Stimulated activated CD4-positive, alpha-beta T cell treated with anti-CD3 and anti-CD28 coated beads, Interleukin-1b, Interleukin-23, amount 100 ng/mL, for 48 hours (primary cell): ENCODE measurements around the gene PYCR2.
A peak's percentile ranks its signal among the peaks of the same experiment; 100 is the strongest.
"Not testable (repeated sequence)": the region's sequence is repeated elsewhere in the genome, so short reads cannot be mapped to it uniquely, and the experiment has no call there.

Experiments
- DNase-seq: peaks from one replicate; pipeline ENCODE4 v3.0.0-alpha.2; 2020

PYCR2 gene

DNA sequence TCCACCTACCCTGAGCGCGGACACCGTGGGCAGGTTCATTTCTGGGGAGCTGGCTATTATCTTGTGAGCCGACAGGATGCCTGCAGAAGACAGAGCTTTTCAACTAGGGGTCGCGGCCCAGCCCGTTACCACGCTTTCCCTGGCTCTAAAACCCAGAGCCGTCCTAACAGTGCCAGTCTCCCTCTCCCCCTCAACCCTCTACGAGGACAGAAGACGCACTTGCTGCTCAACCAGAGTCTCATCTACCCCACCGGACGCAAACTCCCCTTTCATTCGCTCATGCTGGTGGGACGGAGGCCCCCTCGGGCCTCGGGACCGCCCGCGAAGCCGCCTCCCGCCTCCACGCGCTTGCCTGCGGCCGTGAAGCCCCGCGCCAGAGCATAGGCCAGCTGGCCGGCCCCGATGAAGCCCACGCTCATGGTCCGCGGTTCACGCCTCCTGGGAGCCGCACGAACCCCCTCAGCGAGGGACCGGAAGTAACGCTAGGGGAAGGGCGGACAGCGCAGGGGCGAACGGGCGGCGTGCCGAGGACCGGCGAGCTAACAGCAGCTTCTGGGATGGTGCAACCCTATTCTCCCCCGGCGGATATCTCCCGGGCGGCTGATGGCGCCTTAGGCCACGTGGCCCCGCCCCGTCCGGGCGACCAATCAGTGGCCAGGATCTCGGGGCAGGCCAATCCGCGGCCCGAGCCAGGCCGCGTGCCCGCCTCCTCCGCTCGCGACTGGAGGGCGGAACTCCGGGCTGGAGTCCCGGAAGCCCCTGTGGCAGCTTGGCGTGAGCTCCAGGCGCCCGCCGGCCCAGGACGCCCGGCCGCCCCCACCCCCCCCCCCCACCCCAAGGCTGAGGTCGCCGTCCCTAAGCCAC, at the start of gene PYCR2:
Gene PYCR2, minus strand, starts transcription at position 559 of the 864 bp plus-strand sequence. Its CDS starts 140 bp downstream, at position 419.
- peak; percentile 95 for DNase-seq

DNA sequence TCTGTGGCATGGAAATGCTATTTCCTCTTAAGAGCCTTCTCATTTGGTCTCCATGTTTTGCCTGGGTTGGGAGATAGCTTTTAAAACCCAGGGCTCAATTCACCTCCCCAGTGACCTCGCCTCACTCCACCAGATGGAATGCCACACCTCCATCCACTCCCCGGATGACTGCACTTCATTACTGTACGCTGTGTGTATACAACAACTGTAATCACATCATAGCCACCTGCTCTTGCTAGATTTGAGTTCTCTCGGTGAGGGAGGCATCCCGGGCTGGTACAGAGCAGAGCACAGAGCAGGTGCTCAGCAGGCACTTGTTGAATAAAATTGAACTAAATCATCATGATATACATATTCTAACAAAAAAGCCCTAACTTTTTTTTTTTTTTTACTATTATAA, 49.1 kb upstream of the PYCR2 start:
- no peak for DNase-seq

DNA sequence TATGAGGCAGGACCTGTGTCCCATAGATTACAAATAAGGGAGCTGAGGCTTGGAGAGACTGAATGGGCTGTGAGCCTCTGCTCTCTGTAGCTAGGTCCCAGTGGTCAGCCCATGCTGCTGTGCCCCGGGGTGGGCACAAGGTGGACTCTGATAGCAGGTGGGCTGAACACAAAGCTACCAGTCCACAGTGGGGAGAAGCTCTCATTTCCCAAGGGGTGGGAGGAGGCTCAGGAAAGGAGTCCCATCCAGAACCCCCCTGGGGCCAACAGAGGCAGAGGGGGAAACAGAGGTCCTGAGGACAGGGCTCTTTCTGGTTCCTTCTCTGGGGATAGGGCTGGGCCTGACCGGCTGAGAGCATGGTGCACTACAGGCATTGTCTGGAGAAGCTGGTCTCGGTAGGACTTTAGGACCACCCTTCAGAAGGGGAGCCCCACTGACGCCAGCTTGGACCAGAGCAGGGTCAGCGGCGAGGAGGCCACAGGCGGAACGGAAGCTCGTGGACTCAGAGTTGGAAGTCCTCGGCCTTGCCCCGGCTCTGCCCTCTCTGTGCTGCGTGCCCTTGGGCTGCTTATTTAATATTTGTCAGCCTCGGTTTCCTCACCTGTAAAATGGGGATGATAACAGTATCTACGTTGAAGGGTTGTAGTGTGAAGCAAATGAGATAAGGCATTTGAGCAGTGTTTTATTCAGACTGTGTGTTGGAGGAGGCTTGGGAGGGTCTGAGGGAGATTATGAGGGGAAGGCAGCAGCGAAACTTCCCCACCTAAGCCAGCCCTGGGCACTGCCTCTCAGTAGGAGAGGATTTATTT, 48.5 kb upstream of the PYCR2 start:
- DNase-seq: no peak

DNA sequence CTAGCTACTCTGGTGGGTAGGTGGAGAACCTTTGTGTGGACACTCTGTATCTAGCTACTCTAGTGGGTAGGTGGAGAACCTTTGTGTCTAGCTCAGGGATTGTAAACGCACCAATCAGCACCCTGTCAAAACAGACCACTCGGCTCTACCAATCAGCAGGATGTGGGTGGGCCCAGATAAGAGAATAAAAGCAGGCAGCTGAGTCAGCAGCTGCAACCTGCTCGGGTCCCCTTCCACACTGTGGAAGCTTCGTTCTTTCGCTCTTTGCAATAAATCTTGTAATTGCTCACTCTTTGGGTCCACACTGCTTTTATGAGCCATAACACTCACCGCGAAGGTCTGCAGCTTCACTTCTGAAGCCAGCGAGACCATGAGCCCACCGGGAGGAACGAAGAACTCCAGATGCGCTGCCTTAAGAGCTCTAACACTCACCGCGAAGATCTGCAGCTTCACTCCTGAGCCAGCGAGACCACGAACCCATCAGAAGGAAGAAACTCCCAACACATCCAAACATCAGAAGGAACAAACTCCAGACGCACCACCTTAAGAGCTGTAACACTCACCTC, 46.6 kb upstream of the PYCR2 start:
- not testable (repeated sequence) for DNase-seq

DNA sequence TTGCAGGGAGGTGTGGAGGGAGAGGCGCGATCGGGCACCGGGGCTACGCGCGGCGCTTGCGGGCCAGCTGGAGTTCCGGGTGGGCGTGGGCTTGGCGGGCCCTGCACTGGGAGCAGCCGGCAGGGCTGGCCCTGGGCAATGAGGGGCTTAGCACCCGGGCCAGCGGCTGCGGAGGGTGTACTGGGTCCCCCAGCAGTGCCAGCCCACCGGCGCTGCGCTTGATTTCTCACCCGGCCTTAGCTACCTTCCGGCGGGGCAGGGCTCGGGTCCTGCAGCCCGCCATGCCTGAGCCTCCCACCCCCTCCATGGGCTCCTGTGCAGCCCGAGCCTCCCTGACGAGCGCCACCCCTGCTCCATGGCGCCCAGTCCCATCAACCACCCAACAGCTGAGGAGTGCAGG, 45.7 kb upstream of the PYCR2 start:
- not testable (repeated sequence) for DNase-seq

DNA sequence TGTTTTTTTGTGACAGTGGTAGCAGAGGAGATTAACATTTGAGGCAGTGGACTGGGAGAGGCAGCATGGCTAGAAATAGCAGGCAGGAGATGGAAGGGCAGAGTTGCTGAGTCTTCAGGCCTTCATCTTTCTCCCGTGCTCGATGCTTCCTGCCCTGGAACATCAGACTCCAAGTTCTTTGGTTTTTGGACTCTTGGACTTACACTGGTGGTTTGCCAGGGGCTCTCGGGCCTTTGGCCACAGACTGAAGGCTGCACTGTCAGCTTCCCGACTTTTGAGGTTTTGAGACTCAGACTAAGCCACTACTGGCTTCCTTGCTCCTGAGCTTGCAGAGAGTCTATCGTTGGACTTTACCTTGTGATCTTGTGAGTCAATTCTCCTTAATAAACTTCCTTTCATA, 41.2 kb upstream of the PYCR2 start:
- no peak for DNase-seq

DNA sequence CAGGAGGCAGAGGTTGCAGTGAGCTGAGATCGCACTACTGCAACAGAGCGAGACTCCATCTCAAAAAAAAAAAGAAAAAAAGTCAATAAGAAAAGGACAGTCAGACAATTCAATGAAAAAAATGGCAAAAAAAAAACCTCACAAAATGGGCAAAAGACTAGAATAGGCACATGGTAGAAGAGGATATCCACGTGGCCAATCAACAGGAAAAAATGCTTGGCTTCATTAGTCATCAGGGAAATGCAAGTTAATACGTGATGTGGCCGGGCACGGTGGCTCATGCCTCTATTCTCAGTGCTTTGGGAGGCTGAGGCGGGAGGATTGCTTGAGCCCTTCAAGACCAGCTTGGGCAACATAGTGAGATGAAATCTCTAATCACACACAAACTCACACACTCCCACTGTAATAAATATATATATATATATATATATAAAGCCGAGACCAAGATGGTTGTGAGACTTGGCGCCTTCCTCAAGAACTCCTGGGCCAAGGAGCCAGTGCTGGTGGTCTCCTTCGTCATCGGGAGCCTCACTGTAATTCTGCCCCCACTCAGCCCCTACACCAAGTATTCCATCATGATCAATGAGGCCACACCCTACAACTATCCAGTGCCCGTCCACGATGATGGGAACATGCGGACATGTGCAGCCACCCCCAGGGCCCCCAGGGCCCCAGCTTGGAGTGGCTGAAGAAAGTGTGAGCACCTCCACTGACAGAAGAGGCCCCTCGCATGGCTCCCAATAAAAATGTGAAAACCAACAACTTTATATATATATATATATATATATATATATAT, 39.9 kb upstream of the PYCR2 start:
- no peak for DNase-seq

DNA sequence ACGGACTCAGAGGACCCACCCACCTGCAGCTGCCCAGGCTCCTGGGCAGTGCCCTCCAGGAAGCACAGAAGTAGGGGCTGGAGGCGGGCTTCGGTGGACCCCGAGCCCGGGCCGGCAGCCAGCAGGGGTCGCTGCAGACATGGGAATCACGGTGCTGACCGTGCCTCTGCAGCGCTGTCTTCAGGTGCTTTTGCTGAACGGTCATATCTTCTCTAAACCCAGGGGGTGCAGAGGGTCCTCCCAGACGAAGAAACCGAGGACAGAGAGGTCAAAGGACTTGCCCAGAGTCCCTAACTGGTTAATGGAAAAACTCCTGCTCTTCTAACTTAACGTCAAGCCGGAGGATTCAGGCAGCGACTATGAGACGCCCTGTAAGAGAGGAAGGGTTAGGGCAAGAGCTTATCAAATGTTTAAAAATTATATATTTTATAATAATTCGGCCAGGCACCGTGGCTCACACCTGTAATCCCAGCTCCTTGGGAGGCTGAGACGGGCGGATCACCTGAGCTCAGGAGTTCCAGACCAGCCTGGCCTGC, 38.5 kb upstream of the PYCR2 start:
- DNase-seq: peak; percentile 63

DNA sequence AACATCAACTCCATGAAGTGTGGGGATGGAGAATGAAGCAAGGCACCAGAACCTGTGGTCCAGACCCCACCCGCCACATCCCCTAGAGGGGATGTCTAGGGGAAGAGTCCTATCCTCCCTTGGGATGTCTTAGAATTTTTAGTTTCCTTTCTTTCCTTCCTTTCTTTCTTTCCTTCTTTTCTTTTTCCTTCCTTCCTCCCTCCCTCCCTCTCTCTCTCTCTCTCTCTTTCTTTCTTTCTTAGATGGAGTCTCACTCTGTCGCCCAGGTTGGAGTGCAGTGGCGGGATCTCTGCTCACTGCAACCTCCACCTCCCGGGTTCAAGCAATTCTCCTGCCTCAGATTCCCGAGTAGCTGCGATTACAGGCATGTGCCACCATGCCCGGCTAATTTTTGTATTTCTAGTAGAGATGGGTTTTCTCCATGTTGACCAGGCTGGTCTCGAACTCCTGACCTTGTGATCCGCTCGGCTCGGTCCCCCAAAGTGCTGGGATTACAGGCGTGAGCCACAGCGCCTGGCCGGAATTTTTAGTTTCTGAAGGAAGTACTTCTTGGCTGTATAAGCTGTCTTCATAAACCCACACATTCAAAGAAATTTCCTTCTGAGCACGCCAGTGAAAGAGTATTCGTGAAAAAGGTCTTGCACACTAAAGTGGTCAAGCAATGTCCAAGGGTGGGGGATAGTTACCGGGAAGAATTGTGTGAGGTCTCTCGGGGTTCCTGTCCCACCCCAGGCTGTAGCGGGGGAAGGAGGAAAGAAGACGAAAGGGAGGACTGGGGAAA, 37.8 kb upstream of the PYCR2 start:
- no peak for DNase-seq

DNA sequence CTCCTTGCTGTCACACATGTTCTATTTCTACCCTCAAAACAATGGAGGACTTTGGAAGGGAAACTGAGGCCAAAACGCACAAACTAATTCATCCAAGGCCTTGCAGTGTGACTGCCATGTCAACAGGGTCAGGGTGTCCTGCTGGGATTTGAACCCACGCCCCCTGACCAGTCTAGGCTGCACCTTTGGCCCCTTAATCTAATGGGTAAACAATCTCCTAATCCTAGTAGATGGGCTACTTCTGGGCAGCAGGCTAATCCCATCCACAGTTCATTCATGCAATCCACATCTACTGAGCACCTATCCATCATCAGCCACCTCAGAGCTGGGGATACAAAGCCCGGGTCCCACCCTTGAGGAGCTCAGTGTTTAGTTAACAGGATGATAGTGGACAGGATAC, 34.0 kb upstream of the PYCR2 start:
- DNase-seq: no peak

DNA sequence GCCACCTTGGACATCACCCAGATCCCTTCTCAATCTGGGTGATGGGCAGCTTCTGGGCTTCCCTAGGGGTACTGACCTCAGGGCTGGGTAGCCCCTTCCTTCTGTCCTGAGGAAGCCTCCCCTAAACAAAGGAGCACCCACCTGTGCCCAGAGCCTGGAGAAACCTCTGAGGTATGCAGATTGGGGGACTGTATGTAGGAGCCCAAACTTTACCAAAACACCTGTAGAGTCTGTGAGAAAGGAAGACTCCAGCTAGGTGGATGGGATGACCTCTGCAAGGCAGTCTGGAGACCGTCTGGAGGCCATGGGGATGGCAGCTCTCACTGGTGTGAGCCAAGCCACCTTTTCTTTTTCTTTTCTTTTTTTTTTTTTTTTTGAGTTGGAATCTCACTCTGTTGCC, 30.7 kb upstream of the PYCR2 start:
- no peak for DNase-seq

DNA sequence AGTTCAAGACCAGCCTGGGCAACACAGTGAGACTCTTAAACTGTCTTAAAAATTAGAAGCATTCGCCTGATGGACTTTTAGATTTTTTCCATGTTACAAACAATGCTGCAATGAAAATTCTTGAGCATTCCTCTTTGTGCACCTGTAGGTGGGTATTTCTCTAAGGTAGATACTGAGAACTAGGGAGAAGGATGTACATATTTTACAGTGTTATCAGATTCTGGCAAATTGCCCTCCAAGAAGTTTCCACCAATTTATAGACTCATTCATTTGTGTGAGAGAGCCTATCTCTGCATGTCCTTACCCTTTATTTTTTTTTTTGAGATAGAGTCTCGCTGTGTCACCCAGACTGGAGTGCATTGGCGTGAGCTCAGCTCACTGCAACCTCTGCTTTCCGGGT, 29.3 kb upstream of the PYCR2 start:
- no peak for DNase-seq

DNA sequence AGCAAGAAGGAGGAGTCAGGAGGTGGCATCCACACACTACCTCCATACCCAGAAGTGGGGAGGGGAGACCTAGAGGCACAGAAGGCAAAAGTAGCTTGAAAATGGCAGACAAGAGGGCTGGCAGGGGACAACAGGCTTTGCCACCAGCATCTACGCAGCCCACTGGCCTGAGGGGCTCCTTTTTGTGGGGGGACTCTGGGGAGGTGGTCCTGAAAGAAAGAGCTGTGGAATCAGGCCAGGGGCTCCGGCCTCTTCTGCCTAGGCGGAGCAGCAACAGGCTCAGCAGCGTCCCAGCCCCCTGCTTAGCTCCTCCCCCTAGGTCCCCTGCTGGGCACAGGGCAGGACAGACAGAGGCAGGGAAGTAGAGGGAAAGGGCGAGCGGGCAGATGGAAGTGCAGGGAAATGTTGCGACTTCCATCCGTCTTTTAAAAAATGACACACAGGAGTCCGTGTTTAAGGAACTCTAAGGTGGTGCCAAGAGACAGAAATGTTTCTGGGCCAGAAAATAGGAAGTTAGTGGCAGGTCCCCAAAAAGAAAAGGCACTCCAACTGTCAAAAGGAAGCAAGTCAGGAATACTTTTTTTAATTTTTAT, 27.0 kb upstream of the PYCR2 start:
- DNase-seq: no peak

DNA sequence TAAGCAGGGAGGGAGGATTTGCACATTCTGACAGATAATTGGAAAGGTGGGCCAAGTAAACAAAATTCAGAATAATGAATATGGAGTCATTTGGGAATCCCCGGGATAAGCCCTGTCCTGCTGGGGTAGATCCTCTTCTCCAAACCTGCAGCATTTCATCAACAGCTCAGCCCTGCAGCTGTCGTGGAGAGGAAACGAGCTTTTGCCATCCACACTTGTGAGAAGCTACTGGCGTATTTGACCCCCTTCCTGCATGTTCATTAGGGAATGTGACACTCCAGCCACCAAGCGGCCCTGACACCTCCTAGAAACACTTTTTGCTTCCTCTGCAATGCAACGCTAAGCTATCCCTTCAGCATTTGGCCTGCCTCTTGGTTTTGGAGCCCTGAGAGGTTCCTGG, 25.0 kb upstream of the PYCR2 start:
- DNase-seq: no peak

DNA sequence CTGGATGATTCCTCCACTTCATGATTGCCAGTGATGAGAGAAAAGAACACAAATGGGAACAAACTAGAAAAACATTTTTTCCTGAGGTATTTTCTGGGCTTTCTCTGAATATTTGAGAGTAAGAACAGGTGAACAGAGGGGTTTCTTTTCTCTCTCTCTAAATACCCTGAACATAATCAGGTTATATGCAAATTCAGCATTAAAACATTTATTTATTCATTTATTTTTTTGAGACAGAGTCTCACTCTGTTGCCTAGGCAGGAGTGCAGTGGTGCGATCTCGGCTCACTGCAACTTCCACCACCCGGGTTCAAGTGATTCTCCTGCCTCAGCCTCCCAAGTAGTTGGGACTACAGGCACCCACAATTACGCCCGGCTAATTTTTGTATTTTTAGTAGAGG, 22.8 kb upstream of the PYCR2 start:
- DNase-seq: no peak

DNA sequence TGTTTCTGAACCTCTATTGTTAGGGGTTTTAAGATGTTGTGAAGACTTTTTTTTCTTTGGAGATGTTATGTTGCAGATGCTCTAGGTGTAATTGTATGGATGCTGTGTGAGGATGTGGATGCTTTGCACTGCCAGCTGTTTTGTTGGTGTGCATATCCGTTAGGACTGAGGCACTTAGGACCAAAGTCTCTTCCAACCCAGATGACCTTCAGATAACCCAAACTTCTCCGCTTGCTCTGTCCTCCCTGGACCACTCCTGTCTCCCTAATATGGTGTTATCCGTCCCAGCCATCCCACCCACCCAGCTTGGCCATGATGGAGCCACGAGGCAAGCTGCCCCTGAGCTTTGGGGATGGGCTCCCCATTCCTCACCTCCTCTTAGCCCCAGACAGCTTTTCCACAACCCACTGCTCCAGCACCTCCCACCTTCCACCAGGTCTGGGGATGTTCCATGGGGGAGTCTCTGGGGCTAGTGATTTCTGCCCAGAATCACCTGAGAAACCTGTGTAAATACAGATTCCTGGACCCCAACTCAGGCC, 22.1 kb upstream of the PYCR2 start:
- no peak for DNase-seq

DNA sequence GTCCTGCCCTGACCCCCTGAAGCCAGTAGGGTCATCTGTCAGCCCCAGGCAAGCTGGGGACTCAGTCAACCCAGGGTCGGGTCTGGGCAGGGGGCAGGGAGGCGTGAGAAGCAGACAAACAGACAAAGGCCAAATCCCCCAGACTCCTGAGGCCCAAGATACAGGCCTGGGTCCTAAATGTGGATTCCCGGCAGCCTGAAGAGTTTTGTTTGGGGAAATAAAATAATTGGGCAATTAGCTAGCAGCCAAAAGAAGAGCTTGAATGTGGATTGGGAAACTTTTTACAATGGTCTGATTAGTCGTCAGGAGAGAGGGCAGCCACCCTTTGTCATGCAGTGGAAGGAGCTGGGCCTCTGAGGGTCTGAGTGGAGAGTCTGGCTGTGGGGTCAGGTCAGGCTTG, 21.5 kb upstream of the PYCR2 start:
- no peak for DNase-seq

DNA sequence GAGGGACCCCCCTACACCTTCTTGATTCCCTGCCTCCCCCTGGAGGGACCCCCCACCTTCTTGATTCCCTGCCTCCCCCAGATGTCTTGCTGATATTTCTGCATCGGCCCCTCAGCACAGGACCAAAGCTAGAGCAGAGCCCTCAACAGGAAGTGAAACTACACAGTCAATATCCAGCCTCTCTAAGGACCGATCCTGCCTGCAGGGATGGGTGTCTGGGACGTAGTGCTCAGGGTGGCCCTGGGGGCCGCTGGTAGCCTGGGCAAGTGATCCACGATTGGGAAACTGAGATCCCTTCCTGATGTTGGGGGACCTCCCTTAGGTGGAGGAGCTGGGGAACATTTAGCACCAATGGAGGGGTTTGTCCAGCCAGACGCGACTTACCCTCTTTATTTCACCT, 20.9 kb upstream of the PYCR2 start:
- DNase-seq: no peak

DNA sequence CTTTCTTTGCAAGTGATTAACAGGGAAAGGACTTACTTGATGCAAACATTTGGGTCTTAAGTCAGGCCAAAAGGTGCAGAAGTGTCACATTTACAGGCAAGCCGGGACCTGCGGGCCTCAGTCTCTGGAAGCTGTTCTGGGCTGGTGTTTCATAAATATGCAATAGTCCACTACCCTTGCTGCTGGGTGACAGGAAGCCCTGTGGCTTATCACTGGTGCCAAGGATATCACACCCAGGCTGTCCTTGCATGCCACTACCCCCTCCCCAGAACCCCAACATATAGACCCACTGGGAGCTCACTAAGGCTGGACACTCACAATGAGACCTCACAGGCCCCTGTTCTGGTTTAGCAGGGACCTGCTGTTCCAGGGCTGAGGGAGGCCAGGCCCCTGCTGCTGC, 20.3 kb upstream of the PYCR2 start:
- no peak for DNase-seq

DNA sequence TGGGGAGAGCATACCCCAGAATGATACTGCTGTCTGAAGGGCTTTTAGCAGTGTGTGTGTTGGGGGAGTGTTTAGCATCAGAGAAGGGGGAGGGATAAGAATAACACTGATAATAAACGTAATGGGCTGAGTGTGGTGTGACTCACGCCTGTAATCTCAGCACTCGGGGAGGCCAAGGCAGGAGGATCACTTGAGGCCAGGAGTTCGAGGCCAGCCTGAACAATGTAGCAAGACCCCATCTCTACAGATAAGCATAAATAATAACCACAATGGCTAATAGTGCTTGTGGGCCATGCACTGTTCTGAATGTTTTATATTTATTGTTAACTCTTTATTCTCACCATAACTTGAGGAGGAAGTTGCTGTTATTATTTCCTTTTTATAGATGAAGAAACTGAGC, 19.5 kb upstream of the PYCR2 start:
- DNase-seq: no peak

DNA sequence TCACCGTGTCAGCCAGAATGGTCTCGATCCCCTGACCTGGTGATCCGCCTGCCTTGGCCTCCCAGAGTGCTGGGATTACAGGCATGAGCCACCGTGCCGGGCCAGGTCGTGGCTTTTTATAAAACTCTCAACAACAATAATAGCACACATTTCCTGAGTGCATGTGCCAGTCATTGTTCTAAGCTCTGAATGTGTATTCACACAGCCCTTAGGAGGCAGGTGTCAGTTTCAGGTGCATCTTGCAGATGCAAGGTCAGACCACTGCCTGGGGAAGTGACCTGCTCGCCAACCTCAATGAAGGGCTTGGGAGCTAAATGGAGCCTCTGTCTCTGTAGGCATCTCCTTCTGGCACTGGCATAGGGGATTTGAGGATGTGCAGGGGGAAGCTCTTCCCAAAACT, 18.5 kb upstream of the PYCR2 start:
- no peak for DNase-seq

DNA sequence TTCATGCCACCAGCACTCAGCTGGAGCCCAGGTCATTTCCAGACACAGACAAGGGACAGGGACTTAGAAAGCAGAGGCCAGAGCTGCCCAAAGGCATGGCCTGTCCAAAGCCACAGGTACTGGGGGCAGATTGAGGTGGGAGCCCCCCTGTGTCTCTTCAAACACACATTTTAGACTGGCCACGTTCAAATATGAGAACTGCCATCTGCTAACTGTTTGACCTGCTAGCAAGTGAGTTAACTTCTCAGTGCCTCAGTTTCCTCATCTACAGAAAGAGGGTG, 17.8 kb upstream of the PYCR2 start:
- DNase-seq: no peak
